ENCODE measurements around the gene MAPKBP1. TPM values are rescaled to one million over a fixed set of nuclear protein-coding genes. Genes with fewer than 3 reads are reported as not detected.
A peak's percentile ranks its signal among the peaks of the same experiment; 100 is the strongest.

The MAPKBP1 gene
- total and polyA plus RNA-seq, 9 of the 15 experiments (the other 6 are each of a cell fraction or from before 2014, with no cell fraction given), result 0.15 to 9.5 (median 4.5) TPM

DNA sequence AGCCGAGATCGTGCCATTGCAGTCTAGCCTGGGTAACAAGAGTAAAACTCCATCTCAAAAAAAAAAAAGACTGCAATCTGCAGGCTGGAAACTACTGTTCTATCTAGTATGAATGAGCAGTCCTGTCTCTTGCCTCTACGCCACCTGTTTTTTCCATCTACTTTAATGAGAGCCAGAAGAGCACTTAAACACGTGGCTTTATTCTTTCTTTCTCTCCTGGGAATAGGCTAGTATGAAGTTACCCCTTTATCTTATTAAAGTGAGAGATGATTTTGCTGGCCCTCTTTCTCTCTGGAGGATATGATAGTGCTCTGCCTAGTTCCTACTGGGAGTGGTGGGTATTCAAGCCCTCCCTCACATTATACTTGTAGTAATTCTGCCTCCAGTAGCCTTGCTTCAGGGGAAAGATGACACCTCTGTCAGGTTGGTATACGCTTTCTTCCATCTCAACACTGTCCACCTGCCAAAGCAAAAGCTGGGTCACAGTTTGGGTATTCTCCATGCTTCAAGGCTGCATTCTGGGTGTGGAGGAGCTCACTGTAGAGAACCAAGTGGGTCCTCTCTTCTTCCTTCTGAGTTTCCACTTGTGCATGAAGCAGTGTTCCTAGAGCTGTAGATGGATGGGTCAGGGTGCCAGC is 17.8 kb downstream of the MAPKBP1 start (continued):
- no peak for TF ChIP-seq DDX20 (tag; IDR thresholded peaks at IDR 0.05; ENCODE audit: low read depth)

DNA sequence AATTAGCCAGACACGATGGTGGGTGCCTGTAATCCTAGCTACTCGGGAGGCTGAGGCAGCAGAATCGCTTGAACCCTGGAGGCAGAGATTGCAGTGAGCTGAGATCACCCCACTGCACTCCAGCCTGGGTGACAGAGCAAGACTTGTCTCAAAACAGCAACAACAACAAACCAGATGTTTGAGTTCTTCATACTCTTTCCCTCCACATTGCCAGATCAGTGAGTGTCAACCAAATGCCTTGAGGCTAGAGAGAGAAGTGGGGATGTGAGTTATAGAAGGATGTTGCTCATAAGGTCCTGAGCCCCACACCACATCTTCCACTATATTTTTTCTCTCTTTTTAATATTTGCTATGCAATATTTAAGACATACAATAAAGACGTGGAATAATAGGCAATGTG is 19.8 kb downstream of the MAPKBP1 start:
- ChIA-PET CTCF (ENCODE audit: low intra/inter-chr PET ratio) (no interaction called here), POLR2A (interaction anchor here (0.8 kb wide), 1 partner anchor 12 kb away, joined by 3 read pairs; no protein-coding TSS in a partner anchor)
- H3K27me3 ChIP-seq (ENCODE audit: control insufficient read depth in 2 of 2, insufficient read depth in 2 of 2, low read length in 2 of 2), result no peaks in the 10 kb centered on the region
- H3K9me3 ChIP-seq (replicated peaks; ENCODE audit: control insufficient read depth, insufficient read depth, low read depth, low read length), result no peaks in the 10 kb centered on the region
- DNase-seq (ENCODE audit: extremely low read depth in 1 of 4, low spot score in 3 of 4) (no peak), FAIRE-seq (no peak), ATAC-seq (no peak)
- H2AFZ ChIP-seq (ENCODE audit: low read depth, low read length), result no peak overlapping the region
- no peak overlapping the region for H3K27ac ChIP-seq (ENCODE audit: extremely low read depth, low read depth, low read length)
- H3K36me3 ChIP-seq (ENCODE audit: control insufficient read depth, insufficient read depth, low read length), result no peaks in the 10 kb centered on the region
- H3K4me3 ChIP-seq, result no peak overlapping the region
- H3K4me1 ChIP-seq (replicated peaks in 1 of 2; ENCODE audit: control insufficient read depth in 2 of 2, insufficient read depth in 2 of 2, low read length in 2 of 2), result peaks cover 30 to 43% of the 10 kb centered on the region in 2 experiments
- H3K9me1 ChIP-seq (ENCODE audit: control insufficient read depth, insufficient read depth, low read length), result peaks cover 5% of the 10 kb centered on the region
- in situ Hi-C loops (cut with MboI) (no loop called here), intact Hi-C loops (cut with micrococcal nuclease) (no loop called here)
- 0 out of 3 replicates have a peak, but pooled peaks cover 5% of the 10 kb centered on the region for H3K79me2 ChIP-seq (ENCODE audit: control insufficient read depth, insufficient read depth, low read length)
- no TSS peak for BruUV-seq (replicated peaks)
- peaks cover 16% of the 10 kb centered on the region for H4K20me1 ChIP-seq (replicated peaks; ENCODE audit: control insufficient read depth, insufficient read depth, low read length)
- H3K9ac ChIP-seq (ENCODE audit: insufficient read depth in 1 of 2, low read depth in 2 of 2, low read length in 2 of 2), result no peak overlapping the region
- WGBS (ENCODE audit: insufficient coverage, low coverage, missing lambda C conversion rate), result 30% methylated on average over 4 of the region's 4 CpGs
- TF ChIP-seq, protein P1, sequence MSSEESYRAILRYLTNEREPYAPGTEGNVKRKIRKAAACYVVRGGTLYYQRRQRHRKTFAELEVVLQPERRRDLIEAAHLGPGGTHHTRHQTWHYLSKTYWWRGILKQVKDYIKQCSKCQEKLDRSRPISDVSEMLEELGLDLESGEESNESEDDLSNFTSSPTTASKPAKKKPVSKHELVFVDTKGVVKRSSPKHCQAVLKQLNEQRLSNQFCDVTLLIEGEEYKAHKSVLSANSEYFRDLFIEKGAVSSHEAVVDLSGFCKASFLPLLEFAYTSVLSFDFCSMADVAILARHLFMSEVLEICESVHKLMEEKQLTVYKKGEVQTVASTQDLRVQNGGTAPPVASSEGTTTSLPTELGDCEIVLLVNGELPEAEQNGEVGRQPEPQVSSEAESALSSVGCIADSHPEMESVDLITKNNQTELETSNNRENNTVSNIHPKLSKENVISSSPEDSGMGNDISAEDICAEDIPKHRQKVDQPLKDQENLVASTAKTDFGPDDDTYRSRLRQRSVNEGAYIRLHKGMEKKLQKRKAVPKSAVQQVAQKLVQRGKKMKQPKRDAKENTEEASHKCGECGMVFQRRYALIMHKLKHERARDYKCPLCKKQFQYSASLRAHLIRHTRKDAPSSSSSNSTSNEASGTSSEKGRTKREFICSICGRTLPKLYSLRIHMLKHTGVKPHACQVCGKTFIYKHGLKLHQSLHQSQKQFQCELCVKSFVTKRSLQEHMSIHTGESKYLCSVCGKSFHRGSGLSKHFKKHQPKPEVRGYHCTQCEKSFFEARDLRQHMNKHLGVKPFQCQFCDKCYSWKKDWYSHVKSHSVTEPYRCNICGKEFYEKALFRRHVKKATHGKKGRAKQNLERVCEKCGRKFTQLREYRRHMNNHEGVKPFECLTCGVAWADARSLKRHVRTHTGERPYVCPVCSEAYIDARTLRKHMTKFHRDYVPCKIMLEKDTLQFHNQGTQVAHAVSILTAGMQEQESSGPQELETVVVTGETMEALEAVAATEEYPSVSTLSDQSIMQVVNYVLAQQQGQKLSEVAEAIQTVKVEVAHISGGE (CRISPR knock-in tag; IDR thresholded peaks at IDR 0.05), result no peak
- TF ChIP-seq ZNF316 (IDR thresholded peaks at IDR 0.05), result peak; percentile 8; the same call in 1 of the 2 replicates
- TF ChIP-seq POLR2A (conservative IDR thresholded peaks at IDR 0.05), result no peak
- no peak overlapping the region for H3K4me2 ChIP-seq (ENCODE audit: insufficient read depth, low read length)

All from K562 (cell line).